GM18951 (cell line): ENCODE data around the gene DSG2.

ENCODE experiments used
- POLR2A ChIP-seq: IDR thresholded peaks from 4 replicates; pipeline ENCODE4 v1.6.1; 2011; ENCODE audit warnings: mild to moderate bottlenecking; ENCODE audit not compliant: insufficient read length, insufficient read depth; ENCODE audit errors: extremely low read depth
- in situ Hi-C: fragments of 300-500 bp; cut with MboI; formaldehyde crosslinking; loops from one replicate; pipeline ENCODE4 v1.12.0; 2022; ENCODE audit warnings: low sequenced_read_pairs, mixed read lengths, inconsistent platforms; ENCODE audit not compliant: unreplicated experiment

Gene DSG2

GRCh38 chr18:31508781-31509180 is 10.8 kb downstream of the DSG2 start:
- in situ Hi-C loops, result no loop called here
- TF ChIP-seq POLR2A, result no peak

- no peak for TF ChIP-seq POLR2A
- in situ Hi-C loops, result no loop called here
Observed at GRCh38 chr18:31509571-31509970, 11.6 kb downstream of the DSG2 start.

GRCh38 chr18:31510319-31510718 is 12.3 kb downstream of the DSG2 start:
- in situ Hi-C loops, result no loop called here

GRCh38 chr18:31511098-31511497 is 13.1 kb downstream of the DSG2 start:
- in situ Hi-C loops, result no loop called here
- TF ChIP-seq POLR2A, result no peak

More at GRCh38 chr18:31510319-31510718, 12.3 kb downstream of the DSG2 start:
- no peak for TF ChIP-seq POLR2A

GRCh38 chr18:31512203-31512764 is 14.3 kb downstream of the DSG2 start:
- in situ Hi-C loops, result no loop called here
- no peak for TF ChIP-seq POLR2A

- TF ChIP-seq POLR2A, result no peak
- in situ Hi-C loops, result no loop called here
Observed at GRCh38 chr18:31513189-31513935, 15.4 kb downstream of the DSG2 start.

GRCh38 chr18:31516437-31516836 is 18.5 kb downstream of the DSG2 start:
- no peak for TF ChIP-seq POLR2A
- in situ Hi-C loops, result no loop called here

- TF ChIP-seq POLR2A, result no peak
- in situ Hi-C loops, result no loop called here
Observed at GRCh38 chr18:31526374-31526773, 28.4 kb downstream of the DSG2 start.

GRCh38 chr18:31533236-31533635 is 35.3 kb downstream of the DSG2 start:
- TF ChIP-seq POLR2A, result no peak
- in situ Hi-C loops, result no loop called here

GRCh38 chr18:31538837-31539236 is 40.9 kb downstream of the DSG2 start:
- in situ Hi-C loops, result no loop called here
- no peak for TF ChIP-seq POLR2A

- in situ Hi-C loops, result no loop called here
- no peak for TF ChIP-seq POLR2A
Observed at GRCh38 chr18:31546476-31546875, 48.5 kb downstream of the DSG2 start.

GRCh38 chr18:31548853-31549252 is 50.9 kb downstream of the DSG2 start:
- TF ChIP-seq POLR2A, result no peak
- in situ Hi-C loops, result no loop called here

GRCh38 chr18:31549416-31549815 is 51.4 kb downstream of the DSG2 start:
- in situ Hi-C loops, result no loop called here
- TF ChIP-seq POLR2A, result no peak

- in situ Hi-C loops, result no loop called here
- TF ChIP-seq POLR2A, result no peak
Observed at GRCh38 chr18:31551883-31552282, 53.9 kb downstream of the DSG2 start.
